Midbrain (tissue), 1 donor: ENCODE data around the gene SRPRB.
"Not testable (repeated sequence)": the region's sequence is repeated elsewhere in the genome, so short reads cannot be mapped to it uniquely, and the experiment has no call there.

Experiments
- DNase-seq: peaks from one replicate; lab custom pipeline; 2025; lab: John Stamatoyannopoulos, UW

The SRPRB gene

DNA sequence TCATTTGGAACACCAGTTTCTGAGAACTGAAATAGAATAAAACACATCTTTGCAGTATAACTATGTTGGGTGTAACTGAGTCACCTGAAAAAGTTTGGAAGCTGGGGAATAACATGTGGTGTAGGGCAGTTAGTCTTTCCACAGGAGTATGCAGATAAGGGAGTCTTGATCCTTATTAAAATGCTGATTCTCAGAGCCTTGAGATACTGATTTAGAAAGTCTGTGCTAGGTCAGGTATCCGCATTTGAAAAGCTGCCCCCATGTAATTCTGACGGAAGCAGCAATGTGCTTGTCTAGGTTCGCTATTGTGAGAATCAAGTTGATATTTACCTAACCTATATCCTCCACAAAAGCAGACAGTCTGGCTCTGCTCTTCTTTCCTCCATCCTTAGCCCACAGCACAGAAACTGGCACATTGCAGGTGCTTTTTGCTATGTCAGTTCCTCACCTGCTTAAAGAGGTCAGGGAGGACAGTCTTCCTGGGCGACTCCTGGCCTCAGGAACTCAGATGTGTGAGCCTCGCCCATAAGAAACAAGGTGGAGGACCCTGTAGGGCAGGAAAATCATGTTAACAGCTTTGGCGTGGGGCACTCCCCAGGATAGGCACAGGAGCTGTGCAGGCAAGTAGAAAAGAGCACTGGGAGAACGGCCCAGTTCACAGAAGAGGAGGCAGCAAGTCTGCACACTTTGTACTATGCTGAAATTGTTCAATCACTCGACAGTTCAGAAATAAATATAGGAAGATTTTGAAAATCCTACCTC is 27.6 kb upstream of the SRPRB start:
- no peak for DNase-seq

GRCh38 chr3:133779626-133780203 is 25.9 kb upstream of the SRPRB start:
- no peak for DNase-seq

DNA sequence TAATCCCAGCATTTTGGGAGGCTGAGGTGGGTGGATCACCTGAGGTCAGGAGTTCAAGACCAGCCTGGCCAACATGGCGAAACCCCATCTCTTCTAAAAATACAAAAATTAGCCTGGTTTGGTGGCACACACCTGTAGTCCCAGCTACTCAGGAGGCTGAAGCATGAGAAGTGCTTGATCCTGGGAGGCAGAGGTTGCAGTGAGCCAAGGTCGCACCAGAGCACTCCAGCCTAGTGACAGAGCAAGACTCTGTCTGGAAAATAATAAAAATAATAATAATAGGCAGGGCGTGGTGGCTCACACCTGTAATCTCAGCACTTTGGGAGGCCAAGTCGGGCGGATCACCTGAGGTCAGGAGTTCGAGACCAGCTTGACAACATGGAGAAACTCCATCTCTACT is 24.9 kb upstream of the SRPRB start:
- DNase-seq: not testable (repeated sequence)

DNA sequence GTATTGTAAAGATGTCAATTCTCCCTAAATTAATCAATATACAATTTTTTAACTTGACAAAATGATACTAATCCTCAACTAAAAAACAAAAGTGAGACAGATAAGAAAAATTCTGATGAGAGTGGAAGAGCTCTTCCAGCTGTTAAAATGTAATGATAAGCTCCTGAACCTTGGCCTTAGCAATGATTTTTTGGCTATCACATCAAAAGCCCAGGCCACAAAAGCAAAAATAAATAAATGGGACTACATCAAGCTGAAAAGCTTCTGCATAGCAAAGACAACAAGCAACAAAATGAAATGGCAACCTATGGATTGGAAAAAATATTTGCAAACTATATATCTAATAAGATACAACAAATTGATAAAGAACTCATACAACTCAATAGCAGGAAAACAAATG is 24.0 kb upstream of the SRPRB start:
- DNase-seq: no peak

DNA sequence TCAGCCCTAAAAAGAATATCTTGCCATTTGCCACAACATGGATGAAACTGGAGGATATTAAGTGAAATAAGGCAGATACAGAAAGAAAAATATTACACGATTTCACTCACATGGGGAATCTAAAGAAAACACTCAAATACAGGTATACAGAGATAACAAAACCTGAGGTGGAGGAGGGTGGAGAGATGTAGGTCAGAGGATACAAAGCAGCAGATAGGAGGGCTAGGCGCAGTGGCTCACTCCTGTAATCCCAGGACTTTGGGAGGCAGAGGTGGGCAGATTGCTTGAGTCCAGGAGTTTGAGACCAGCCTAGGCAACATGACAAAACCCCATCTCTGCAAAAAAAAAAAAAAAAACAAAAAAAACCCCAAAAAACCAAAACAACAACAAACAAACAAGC is 23.2 kb upstream of the SRPRB start:
- no peak for DNase-seq

- DNase-seq: no peak
These were observed 21.9 kb upstream of the SRPRB start for GRCh38 chr3:133783762-133784161.

- DNase-seq: no peak
These were observed 17.6 kb upstream of the SRPRB start for GRCh38 chr3:133788024-133788423.

GRCh38 chr3:133792171-133792763 is 13.3 kb upstream of the SRPRB start:
- DNase-seq: no peak

DNA sequence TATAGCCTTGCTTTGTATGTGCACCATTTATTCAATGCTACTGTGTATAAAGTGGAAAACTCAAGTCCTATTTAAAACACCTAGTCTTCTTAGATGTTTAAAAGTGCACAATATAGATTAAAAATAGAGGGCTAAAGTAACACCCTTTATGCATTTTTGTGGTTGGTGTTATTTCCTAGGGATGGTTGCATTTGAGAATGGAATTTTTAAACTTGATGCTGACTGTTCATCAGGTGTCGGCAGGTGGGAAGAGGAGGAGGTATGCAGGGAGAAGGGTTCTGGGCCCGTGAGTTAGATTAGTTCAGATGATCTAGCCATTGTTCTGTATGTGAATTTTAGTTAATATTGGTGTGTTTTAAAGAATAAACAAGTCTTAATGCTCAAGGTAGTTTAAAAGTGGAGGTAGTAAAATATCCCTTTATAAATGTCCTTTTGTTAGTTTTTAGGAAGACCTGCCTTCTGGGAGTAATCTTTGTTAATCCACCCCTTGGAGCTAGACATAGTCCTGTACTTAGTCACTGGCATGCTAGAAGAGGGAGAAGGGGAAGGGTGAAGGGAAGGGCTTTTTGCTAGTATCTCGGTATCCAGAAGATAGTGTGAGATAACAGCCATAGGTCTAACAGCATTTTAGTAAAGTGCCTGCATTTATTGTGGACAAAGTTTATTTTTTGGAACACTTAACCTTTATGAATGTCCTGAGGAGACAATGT is 8.1 kb upstream of the SRPRB start:
- no peak for DNase-seq

- DNase-seq: no peak
These were observed 5.6 kb upstream of the SRPRB start for GRCh38 chr3:133799794-133800585.

DNA sequence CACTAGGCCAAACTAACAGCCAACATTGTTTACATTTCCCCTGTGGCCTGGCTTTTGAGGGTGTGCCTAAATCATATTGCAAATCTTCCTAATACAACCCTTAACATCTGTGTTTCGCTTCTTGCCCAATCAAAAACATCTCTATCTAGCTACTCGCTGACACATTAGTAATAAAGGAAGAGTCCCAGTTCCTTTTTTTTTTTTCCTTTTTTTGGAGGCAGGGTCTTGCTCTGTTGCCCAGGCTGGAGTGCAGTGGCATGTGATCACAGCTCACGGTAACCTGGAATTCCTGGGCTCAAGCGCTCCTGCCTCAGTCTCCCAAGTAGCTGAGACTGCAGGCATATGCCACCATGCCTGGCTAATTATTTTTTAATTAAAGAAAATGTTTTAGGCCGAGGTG is 2.1 kb upstream of the SRPRB start:
- DNase-seq: no peak

DNA sequence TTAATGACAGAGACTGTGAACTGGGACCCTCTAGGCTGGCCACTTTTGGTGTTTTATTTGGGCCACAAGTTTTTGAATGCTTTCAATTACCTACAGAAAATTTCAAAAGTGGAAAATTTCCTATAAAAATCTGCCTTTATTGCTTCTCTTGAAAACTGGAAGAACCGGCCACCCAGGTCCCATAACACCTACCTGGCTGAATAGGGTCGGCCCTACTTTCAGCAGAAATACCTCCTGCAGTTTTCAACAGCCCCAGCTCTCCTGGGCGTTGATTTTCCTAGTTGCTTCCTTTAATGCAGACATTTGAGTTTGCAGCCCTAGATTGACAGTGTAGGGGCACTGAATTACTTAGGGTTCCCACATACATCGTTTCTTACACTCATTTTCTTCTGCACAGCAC is 719 bp upstream of the SRPRB start:
- no peak for DNase-seq

DNA sequence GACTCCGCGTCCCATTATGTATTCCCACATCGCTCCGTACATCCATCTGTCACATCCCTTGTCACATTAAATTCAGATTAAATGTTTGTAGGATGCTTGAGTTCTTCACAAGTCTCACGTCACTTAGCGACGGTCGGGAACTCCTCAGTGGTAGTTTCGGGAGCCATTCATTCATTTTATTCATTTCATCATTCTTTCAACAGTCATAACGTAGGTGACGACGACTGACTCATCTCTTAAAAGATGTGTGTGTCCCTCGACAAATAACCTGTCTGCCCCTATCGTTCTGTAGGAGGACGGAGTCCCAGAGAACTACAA is 272 bp upstream of the SRPRB start:
- DNase-seq: no peak

DNA sequence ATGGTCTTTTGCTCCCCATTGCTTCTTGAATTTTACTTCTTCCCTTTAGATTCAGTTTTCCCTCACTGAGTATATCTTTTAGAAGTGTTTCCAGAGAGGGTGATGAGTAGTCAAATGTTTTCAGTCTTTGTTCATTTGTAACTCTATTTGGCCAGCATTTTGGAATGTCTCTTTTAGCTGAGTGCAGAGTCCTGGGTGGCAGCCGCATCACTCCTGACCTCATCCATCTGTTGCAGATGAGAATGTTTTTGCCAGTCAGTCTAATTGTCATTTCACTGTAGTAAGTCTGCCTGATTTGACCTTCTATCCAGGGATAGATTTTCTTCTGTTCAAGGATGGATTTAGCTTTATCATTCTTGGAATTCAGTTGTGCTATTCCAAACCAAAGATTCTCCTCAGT is 7.3 kb downstream of the SRPRB start:
- no peak for DNase-seq

DNA sequence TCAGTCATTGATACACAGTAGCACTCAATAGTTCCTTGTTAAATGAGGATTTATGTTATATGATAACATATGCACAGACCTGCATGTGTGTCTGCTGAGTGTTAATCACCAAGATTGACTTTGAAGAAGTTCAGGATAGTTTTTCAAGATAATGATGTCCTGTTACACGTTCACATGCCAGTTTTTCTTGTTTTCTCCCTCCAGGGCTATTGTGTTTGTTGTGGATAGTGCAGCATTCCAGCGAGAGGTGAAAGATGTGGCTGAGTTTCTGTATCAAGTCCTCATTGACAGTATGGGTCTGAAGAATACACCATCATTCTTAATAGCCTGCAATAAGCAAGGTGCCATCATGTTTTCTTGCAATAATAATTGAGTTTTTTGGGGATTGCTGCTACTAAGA is 9.8 kb downstream of the SRPRB start:
- DNase-seq: no peak

DNA sequence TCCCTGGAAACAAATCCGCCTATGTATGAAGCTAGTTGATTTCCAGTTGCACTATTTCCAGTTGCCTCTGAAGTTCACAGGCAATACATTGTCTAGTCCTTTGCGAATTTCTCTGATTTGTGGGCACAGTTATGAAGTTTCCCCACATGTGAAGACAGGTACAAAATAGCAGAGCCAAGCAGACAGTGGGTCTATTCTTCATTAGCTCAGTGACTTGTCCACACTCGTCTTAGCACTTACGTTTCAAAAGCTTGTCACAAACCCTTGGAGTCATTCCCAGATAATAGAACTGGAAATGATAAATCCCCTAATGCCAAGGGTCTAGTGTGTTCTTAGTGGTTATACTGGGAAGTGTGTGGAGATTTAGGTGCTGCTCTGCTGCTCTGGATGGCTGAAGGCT is 14.5 kb downstream of the SRPRB start:
- DNase-seq: no peak

DNA sequence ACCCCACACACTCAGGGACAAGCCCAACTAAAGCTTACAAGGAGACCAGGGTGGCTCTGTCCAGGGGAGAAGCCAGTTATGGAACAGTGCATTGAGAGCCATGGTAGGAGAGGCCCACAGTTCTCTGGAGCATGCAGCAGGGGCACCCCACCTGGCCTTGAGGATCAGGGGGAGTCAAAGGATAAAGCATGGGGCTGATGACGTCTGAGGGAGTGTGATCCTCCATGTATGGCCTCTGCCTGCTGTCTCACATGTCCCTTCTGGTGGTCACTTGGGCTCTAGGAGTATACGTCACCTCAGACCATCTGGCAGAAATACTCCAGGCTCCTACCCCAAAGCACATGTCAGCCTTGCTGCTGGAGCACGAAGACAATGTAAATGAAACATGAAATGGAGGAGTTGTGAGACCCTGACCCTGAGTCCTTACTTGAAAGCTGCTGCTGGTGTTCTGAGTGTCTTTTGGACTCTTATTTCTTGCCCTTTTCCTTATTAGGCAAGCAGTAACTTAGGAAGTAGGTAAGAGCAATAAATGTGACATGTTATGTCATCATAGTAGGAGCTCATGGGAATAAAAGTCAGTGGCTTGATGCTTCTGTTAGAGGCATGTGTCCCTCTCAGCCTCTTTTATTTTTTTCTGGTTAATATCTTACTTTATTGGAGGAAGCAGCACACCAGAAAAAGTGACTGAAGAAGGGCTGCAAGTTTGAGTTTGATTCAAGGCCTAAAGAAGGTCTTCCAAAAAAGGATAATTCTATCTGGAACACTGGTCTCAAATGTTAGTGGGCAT is 15.5 kb downstream of the SRPRB start:
- no peak for DNase-seq

- peak; percentile 13 for DNase-seq
These were observed 16.4 kb downstream of the SRPRB start for GRCh38 chr3:133821767-133822638.

- no peak for DNase-seq
These were observed 19.4 kb downstream of the SRPRB start for GRCh38 chr3:133824961-133825485.
